Measurements from ENCODE around the gene WNT5B. TPM values are rescaled to one million over a fixed set of nuclear protein-coding genes. Genes with fewer than 3 reads are reported as not detected.

Gene WNT5B
- total and polyA plus RNA-seq, 2 of the 4 experiments (the other 2 are of a cell fraction), result 83.7 to 102 TPM

DNA sequence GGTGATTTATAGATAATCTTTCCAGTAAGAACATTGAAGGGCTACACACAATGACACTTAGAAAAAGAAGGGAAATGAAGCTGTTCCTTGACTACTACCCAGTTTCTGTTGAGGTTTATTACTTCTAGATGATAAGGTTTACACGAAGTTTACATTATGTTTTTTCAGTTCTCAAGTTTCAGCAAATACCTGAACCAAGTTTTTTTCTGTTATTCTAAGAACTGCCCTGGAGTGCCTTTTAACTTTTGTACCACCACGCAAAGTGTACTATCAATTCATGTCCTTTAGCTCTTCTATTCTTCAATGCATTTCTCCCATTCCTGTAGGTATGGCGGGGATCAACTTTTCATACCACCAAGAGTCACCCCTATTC lies 40.5 kb upstream of the WNT5B start:
- in situ Hi-C loops (cut with MboI; ENCODE audit: low sequenced_read_pairs), result loop anchor here (5.0 to 25.0 kb wide), 3 partner anchors 471 to 1014 kb away; no protein-coding TSS in a partner anchor

More for the DNA sequence above, 40.5 kb upstream of the WNT5B start:
- H3K4me1 ChIP-seq (ENCODE audit: control insufficient read depth, insufficient read depth, low read length), result peaks cover 23% of the 10 kb centered on the region
- no peak overlapping the region for H2AFZ ChIP-seq (replicated peaks; ENCODE audit: low read length, poor library complexity)
- H4K91ac ChIP-seq (ENCODE audit: insufficient read depth, low read depth, low read length), result no peak overlapping the region
- no peak overlapping the region for H3K56ac ChIP-seq (ENCODE audit: extremely low read depth, insufficient read depth, low read length)
- H3K4ac ChIP-seq (ENCODE audit: low read depth, low read length), result no peak overlapping the region
- no peak overlapping the region for H3K4me3 ChIP-seq (ENCODE audit: insufficient read depth, low read depth, low read length)
- ChIA-PET CTCF (interaction anchor here (1.2 to 1.7 kb wide), 2 partner anchors 42 to 471 kb away, joined by 3 to 8 read pairs; no protein-coding TSS in a partner anchor), POLR2A (ENCODE audit: unreplicated experiment) (no interaction called here)
- H2AK5ac ChIP-seq (ENCODE audit: low read depth, low read length), result peak overlapping the region; percentile 80; the same call in 1 of the 2 replicates
- H2BK5ac ChIP-seq (ENCODE audit: low read depth, low read length, poor library complexity, severe bottlenecking), result peak overlapping the region; percentile 4
- no peak overlapping the region for H3K27ac ChIP-seq (ENCODE audit: insufficient read depth, low read length)
- no peak for ATAC-seq (ENCODE audit: low read depth)
- H3K18ac ChIP-seq (ENCODE audit: low read depth, low read length), result no peak overlapping the region; the same call in 1 of the 2 replicates
- no peak overlapping the region for H2BK120ac ChIP-seq (ENCODE audit: low read depth, low read length)
- no peaks in the 10 kb centered on the region for H3K27me3 ChIP-seq (ENCODE audit: control insufficient read depth, insufficient read depth, low read length)
- H4K5ac ChIP-seq (ENCODE audit: low read depth, low read length), result no peak overlapping the region
- H3K36me3 ChIP-seq (ENCODE audit: control insufficient read depth, insufficient read depth, low read length), result peaks cover 2% of the 10 kb centered on the region
- dilution Hi-C loops (cut with HindIII; ENCODE audit: low sequenced_read_pairs, unreplicated experiment) (no loop called here), intact Hi-C loops (cut with micrococcal nuclease) (loop anchor here (5.0 to 10.0 kb wide), 2 partner anchors 594 to 1011 kb away; partner anchors contain the start of gene ERC1)
- no peak overlapping the region for H4K8ac ChIP-seq (ENCODE audit: low read depth in 2 of 2, low read length in 2 of 2)
- H2AK9ac ChIP-seq (replicated peaks; ENCODE audit: low read depth, low read length, poor library complexity), result no peak overlapping the region
- BruUV-seq (replicated peaks), result no TSS peak
- 100% methylated on average over 2 of the region's 3 CpGs; no CpG with 5 or more reads in 1 of the 2 experiments for WGBS, 2 experiments (ENCODE audit: extremely low coverage in 2 of 2, insufficient read length in 1 of 2)
- 0 out of 3 replicates have a peak overlapping the region, but pooled peaks have one; percentile 1 for H2BK15ac ChIP-seq (ENCODE audit: low read depth, low read length)
- peak overlapping the region; percentile 44 for H3K14ac ChIP-seq (replicated peaks; ENCODE audit: low read depth, low read length)
- H3K79me1 ChIP-seq (ENCODE audit: low read depth in 1 of 2, low read length in 2 of 2), result peaks cover 29 to 82% of the 10 kb centered on the region in 2 experiments
- H2BK20ac ChIP-seq (ENCODE audit: low read depth, low read length), result no peak overlapping the region
- peaks cover 63% of the 10 kb centered on the region for H4K20me1 ChIP-seq (ENCODE audit: insufficient read depth, low read length)
- H3K9ac ChIP-seq (ENCODE audit: low read depth, low read length), result no peak overlapping the region
- no peaks in the 10 kb centered on the region for H3K9me3 ChIP-seq (ENCODE audit: control insufficient read depth, insufficient read depth, low read length)
- DNase-seq, result no peak
- peak overlapping the region; percentile 57 for H3K23ac ChIP-seq (ENCODE audit: low read depth, low read length)
- peak overlapping the region; percentile 52 for H3K4me2 ChIP-seq (ENCODE audit: low read depth, low read length)
- TF ChIP-seq POLR2A (IDR thresholded peaks at IDR 0.05; ENCODE audit: low read depth, low read length), result no peak
- no peak for TF ChIP-seq CEBPB (IDR thresholded peaks at IDR 0.05; ENCODE audit: low read depth, low read length)
- TF ChIP-seq CHD1 (IDR thresholded peaks at IDR 0.05; ENCODE audit: low read depth, low read length), result no peak
- peaks cover 18% of the 10 kb centered on the region for H3K9me1 ChIP-seq (ENCODE audit: insufficient read depth, low read length)
